ENCODE results near the gene TBPL2.
"Not testable (repeated sequence)": the region's sequence is repeated elsewhere in the genome, so short reads cannot be mapped to it uniquely, and the experiment has no call there.

Gene TBPL2

DNA sequence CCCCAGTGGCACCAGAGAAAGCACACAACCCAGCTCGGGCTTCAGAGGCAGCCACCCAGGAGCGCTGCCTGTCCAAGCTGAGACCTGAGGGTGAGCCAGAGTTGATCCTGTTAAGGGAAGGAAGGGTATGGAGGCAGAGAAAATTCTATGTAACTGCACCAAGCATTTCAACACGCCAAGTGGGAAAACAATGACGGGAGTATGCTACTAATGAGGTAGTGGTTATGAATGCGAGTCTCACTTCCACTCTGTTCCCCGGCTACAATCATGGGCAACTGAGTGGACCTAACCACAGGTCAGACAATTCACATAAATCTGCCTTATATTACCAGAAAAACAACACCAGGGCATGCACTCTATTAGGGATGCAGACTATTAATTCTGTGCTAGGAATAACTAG, 38.7 kb downstream of the TBPL2 start:
- no peak for DNase-seq (ENCODE audit: low spot score)

DNA sequence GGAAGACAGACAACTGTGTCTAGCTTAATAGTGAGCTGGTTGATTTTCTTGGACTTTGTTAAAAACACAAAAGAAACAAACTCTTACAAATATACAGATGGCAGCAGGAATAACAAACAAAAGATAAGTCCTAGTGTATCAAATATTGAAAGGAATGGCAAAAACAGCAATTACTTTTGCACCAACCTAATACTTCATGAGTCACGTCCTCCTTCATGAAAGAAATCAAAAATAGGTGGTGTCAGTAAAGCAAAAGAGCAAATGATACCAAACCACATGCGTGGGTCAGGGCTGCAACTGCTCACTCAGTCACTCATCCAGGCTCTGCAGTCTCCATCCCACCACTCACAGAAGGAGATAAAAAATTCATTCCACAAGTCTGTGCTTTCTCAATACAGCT, 40.6 kb downstream of the TBPL2 start:
- DNase-seq (ENCODE audit: low spot score), result no peak

DNA sequence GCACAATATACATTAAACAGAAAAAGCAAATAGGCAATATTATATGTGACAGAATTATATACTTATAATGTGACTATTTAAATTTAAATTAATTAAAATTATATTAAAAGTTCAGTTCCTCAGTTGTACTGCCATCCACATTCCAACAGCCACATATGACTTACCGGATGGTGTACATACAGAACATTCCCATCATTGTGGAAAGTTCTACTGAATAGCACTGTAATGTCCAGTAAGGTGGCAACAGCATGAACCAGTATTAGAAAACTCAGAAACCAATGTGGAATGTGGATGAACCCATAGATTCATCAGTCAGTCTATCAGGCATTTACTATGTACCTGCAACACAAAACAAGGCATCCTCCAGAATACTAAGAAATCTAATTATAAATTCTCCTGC, 41.2 kb downstream of the TBPL2 start:
- DNase-seq (ENCODE audit: low spot score), result no peak

DNA sequence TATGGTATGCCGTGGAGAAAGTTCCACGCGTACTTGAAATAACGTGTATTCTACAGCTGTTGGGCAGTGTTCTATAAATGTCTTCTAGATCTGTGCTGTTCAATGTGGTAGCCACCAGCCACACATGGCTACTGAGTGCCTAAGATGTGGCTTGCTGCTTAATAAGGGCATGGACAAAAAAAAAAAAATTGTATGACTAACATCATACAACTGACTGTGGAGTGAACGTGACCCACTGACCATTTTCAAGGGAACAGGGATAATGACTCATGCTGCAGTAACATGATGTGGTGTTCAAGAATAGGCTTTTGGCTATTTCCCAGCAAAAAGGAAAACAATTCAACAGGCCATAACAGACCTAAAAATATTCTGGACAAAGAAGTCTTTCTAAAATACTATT, 41.7 kb downstream of the TBPL2 start:
- peak; percentile 92 for DNase-seq (ENCODE audit: low spot score)

DNA sequence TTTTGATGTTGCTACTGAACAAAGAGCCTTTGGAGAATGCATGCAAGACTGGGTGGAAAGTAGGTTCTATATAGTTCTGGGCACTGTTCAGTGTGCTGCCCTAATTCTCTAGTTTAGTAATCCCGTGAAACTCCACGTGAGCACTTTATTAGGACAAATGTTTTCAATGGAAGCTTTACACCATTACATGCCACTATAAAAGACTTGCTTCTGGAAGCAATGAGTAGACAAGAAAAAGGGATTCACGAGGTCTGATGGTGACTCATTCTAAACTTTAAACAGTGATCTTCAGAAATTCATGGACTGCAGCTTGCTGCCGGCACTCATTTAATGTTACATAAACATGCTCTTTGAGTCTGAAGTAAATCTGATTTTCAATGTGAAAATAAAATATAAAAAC, 51.1 kb downstream of the TBPL2 start:
- no peak for DNase-seq (ENCODE audit: low spot score)

DNA sequence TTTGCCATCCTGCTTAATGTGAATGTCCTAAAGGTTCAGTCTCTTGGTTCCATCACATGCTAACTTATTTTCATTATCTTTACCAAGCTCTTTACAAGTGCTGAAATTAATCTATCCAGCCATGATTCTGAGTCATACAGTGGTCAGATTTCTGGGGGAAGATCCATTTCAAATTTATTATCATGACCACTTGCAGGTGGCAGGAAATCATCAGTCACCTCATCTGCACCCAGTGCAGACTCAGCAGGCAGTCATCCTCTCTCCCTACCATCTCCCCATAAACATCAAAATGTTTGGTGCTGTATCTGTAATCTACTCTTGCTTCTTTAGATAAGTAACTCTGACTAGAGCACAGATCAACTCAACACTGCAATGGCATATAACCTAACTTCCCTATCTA, 52.3 kb downstream of the TBPL2 start:
- peak; percentile 43 for DNase-seq (ENCODE audit: low spot score)

DNA sequence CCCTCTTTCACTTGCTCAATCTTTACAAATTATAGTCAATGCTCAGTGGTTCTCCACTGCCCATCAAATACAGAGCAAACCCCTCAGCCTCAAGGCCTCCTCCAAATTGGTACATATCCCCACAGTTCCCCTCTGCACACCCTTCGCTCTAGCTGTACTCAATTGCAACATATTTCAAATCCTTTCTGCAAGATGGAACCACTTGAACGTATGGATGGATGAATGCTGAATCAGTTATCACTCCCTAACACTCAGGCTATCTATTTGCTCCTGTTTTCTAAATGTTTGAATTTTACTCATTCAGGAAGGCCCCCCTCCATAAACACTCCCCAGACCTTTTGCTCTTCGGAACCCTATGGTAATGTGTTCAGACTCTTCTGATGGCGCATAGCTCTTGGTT, 53.3 kb downstream of the TBPL2 start:
- DNase-seq (ENCODE audit: low spot score), result no peak

DNA sequence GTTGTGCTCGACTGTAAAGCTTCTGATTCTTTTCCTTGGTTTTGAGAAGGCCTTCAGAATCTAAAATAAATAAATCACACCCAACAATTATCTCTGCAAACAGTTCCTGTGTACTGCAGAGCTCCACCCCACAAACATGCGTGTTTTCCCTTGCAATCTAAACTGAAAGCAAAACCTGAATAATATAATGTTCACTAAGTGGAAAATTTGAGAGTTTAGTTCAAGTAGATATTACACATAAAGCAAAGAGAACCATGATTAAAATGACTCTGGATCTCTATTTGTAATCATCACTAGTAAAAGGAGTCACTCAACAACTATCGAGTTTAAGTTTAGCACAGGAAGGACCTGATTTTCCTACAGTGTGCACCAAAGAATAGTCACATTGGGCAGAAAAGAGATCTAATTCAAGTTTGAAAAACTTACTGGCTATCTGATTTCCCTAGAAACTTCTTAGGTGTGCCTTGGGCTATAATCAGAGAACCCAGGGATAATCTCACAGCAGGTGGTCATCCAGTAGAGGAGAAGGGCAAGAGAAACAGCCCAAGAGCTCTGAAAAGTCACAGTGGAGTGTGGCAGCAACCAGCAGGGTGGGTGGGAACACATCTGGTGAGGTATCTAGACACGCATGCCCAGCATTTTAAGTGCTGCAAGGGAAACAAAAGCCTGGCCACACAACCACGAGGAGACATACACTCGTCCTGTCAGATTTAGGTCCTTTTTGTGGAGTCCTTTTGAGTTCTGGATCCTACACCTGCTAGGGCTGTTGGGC, 54.2 kb downstream of the TBPL2 start:
- no peak for DNase-seq (ENCODE audit: low spot score)

DNA sequence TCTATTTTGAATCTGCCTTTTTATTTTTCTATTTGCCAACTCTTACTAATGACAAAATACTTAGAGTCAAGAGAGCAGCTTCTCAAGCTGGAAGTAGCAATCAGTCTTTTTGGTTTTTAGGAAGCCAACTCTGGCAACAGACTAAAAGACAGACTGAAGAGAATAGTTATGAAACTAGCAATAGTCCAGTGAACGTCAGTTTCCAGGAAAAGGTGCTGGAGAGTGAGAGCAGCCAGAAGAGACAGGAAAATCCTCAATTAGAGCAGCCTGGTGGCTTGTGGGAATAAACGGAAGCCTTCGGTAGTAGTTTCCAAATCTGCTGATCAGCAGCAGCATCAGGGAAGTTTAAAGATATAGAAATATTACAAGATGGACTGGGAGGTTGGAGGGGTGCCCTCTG, 55.9 kb downstream of the TBPL2 start:
- DNase-seq (ENCODE audit: low spot score), result no peak

DNA sequence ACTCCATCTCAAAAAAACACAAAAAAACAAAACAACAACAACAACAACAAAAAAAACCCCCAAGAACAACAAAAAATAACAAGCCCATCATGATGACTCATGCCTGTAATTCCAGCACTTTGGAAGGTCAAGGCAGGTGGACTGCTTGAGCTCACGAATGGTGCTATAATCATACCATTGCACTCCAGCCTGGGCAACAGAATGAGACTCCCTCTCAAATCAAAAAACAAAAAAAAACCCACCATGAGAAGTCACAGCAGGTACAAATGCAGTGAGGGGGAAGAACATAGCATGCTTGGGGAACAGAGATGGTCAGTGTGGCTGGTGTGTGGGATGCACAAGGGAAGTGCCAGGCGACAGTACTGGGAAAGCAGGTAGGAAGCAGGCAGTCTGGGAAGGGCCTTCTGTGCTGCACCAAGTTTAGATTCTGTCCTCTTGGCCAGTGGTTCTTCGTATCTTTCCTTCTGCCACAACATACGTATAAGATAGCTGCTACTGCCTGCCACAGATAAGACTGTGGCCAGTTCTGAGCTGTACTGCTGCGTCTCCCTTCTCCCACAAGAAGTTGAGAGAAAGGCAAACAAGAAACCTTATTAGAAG, 56.8 kb downstream of the TBPL2 start:
- DNase-seq (ENCODE audit: low spot score), result no peak

DNA sequence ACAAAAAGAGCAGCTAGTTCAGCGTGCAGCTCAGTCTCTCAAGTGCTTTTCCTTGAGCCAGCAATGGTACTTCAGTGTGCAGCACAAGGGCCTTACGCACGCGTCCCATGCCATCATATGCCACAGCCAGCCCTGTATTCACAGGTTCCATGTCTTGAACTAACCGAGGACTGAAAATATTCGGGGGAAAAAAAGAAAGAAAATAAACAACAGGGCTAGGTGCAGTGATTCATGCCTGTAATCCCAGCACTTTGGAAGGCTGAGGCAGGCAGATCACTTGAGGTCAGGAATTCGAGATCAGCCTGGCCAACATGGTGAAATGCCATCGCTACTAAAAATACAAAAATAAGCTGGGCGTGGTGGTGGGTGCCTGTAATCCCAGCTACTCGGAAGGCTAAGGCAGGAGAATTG, 57.4 kb downstream of the TBPL2 start:
- DNase-seq (ENCODE audit: low spot score), result not testable (repeated sequence)

DNA sequence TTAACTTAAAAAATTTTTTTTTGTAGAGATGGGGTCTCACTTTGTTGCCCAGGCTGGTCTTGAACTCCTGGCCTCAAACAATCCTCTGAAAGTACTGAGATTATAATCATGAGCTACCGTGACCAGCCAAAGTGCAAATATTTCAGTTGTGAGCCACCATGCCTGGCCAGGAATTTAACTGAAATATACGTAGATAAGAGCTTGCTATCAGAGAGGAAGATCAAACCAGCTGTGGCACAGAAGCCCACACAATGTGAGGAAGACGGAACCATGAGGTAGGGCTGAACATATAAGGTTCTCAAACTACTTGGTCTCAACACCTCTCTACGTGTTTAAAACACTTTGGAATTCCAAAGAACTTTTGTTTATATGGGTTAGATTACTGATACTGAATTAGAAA, 57.9 kb downstream of the TBPL2 start:
- no peak for DNase-seq (ENCODE audit: low spot score)

DNA sequence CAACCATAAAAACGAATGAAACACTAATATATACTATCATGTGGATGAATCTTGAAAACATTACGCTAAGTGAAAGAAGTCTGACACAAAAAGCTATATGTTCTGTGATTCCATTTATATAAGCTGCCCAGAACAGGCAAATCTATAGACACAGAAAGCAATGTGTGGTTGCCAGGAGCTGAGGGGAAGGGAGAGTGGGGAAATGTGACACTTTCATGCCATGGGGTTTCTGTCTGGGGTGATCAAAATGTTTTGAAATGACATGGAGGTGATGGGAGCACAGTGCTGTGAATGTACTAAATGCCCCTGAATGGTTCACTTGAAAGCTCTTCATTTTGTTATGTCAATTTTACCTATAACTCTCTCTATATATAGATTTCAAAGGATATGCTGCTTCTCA, 58.9 kb downstream of the TBPL2 start:
- no peak for DNase-seq (ENCODE audit: low spot score)

DNA sequence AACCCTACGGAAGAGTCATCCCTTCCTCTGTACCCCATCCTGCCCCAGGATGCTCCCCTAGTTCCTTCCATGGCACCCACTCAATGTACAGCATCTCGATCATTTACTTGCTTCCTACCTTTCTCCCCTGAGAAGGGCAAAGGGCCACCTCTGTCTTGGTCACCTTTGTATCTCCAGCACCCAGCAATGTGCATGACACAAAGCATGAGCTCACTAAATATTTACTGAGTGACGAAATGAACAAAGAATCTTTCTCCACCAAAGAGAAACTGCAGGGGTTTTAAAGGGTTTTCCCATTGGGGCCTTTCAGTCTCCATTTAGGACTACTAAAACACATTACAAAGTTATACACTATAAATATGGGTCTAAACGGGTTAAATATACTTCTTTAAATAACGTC, 59.4 kb downstream of the TBPL2 start:
- DNase-seq (ENCODE audit: low spot score), result no peak

DNA sequence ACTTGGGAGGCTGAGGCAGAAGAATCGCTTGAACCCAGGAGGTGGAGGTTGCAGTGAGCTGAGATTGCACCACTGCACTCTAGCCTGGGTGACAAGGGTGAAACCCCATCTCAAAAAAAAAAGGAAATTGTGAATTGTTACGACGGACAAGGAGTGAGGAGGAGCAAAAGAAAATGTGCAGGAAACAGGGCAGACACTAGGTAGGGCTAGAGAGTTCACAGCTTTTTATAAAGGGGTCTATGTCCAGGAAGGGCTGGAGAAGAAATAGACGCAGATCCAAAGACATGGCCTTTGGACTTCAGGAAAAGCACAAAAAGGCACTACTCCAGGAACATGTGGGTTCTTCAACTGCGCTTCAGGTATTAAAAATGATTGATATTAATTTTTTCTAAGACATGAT, 63.2 kb downstream of the TBPL2 start:
- DNase-seq (ENCODE audit: low spot score), result no peak

DNA sequence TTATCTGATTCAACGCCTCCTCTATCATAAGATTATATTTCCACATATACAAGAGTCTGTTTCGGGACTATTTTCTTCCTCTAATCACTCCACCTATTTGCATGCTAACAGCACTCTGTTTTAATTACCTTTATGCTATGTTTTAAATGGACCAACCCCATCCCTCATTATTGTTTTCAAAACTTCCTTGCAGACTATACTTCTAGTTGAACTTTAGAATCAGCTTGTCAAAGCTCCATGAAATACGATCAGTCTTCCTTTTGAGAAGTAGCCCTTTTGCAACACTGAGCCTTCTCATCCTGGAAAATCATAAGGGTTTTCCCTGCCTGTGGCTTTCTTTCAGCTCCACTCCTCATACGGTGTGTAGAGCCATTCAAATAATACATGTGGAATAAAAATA, 65.6 kb downstream of the TBPL2 start:
- DNase-seq (ENCODE audit: low spot score), result no peak

DNA sequence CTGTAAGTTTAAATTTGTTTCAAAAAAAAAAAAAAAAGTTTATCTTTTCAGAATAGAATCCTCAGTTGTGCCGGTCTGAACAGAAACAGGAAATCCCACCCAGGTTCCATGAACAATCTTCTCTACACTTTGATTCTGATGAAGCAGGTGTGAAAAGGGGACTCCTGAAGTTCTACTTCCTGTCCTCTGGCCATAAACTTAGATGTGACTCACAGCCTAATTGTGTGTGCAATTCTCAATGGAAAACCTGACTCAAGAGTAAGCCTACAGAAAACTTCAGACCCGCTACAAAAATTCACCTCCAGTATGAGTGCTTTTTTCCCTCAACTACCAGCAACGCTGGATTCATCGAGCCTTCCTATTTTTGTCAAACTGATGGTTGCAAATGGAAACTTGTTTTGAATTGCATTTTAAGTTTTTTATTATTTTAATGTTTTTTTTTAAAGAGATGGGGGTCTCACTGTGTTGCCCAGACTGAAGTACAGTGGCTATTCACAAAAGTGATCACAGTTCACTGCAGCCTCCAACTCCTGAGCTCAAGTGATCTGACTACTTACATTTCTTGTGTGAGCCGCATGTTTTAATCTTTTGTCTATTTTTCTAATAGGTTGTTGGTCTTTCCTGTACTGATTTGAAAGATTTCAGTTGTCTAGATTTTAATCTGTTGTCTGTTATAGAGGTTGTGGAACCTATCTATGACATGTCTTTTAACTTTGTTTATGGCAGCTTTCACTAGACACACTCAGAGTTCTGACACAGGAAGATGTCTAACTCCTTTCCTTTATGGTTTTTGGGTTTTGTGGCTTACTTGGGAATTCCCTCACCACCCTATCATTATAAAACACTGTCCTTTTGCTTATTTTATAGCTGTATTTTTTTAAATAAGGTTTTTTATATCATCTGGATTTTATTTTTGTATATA, 66.4 kb downstream of the TBPL2 start:
- DNase-seq (ENCODE audit: low spot score), result peak; percentile 72

DNA sequence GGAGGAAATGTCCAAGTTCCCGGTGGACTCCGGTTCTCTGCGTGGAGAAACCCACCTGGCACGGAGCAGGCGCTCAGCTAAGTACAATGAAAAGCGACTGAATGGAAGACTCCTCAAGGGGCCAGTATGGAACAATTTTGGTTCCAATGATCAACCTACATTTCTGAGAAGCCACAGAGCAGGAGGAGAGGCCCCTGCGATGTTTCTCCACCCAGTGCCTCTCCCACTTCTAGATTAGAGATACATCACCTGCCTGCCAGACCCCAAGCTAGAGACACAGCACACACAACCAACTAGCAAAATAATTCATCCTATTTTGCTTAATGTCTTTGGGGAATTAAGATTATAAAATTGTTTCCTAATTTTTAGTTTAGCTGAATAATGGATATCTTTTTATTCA, 67.6 kb downstream of the TBPL2 start:
- DNase-seq (ENCODE audit: low spot score), result no peak

DNA sequence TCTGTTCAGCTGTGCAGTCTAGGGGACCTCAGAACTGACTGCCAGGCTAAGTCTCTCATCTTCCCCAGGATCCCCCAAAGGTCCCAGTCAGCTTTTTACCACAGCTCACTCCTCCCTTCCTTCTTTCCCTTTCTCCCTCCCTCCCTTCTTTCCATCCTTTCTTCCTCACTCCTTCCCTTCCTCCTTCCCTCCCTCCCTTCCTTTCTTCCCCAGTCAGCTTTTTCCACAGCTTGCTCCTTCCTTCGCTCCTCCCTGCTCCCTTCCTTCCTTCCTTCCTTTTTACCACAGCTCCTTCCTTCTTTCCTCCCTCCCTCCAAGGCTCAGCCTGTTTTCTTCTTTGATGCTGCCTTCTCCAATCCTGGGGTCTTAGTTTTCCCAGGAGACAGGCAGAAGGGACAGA, 68.0 kb downstream of the TBPL2 start:
- DNase-seq (ENCODE audit: low spot score), result no peak

DNA sequence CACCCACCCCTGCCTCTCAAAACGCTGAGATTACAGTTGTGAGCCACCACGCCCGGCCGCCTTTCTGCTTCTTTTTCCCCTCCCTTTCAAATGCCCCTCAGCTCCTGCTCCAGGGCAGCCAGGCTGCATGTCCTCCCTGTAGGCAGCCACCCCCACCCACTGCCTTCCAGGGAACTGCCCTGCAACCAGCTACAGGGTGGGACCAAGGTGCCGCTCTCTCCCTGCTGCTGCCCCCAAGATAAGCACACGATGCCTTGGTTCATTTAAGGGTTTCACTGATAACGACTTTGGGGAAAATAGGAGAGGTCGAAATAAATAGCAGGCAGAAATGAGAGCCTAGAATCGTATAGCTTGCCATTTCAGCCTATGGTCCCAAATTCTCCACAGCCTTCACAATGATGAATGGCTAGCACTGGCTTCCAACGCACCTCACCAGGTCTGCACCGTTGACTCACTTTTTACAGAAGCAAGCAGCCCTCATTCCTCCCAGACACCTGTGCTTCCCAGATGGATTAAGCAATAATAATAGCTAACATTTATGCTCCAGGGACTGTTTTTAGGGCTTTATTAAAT, 69.4 kb downstream of the TBPL2 start:
- no peak for DNase-seq (ENCODE audit: low spot score)

DNA sequence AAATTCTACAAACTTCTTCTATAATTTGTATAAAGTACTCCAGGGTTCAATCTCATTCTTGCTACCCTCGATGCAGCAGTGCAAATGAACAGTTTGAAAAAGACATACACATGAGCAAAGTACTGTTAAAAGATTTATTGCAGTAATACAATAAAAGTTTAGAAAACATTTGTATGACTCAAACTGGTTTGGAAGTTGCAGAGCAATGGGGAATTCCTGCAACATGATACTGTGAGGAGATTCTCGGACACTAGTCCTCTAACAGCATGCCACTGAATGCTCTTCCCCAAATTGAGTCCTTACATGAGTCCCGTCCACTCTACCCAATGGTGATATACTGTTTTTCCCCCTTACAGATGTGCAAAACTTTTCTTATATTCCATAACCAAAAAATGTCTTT, 74.1 kb downstream of the TBPL2 start:
- no peak for DNase-seq (ENCODE audit: low spot score)

Data from kidney tubule cell (primary cell).